COLO829 (cell line): Measurements from ENCODE around the gene QPRT.
"Not testable (repeated sequence)": the region's sequence is repeated elsewhere in the genome, so short reads cannot be mapped to it uniquely, and the experiment has no call there.

Source experiments
- DNase-seq: peaks from one replicate; pipeline ENCODE4 v3.0.0; 2012; ENCODE audit warnings: low spot score

Gene QPRT

DNA sequence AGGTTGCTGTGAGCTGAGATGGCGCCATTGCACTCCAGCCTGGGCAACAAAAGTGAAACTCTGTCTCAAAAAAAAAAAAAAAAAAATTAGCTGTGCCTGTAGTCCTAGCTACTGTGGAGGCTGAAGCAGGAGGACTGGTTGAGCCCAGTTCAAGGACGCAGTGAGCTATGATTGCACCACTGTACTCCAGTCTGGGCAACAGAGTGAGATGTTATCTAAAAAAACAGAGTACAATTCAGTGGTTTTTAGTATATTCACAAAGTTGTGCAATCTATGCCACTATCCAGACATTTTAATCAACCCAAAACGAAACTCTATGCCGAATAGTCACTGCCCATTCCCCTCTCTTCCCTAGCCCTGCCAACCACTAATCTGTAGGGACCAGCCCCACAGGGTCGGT lies 41.7 kb downstream of the QPRT start:
- no peak for DNase-seq

GRCh38 chr16:29721167-29721879 lies 42.3 kb downstream of the QPRT start:
- not testable (repeated sequence) for DNase-seq

DNA sequence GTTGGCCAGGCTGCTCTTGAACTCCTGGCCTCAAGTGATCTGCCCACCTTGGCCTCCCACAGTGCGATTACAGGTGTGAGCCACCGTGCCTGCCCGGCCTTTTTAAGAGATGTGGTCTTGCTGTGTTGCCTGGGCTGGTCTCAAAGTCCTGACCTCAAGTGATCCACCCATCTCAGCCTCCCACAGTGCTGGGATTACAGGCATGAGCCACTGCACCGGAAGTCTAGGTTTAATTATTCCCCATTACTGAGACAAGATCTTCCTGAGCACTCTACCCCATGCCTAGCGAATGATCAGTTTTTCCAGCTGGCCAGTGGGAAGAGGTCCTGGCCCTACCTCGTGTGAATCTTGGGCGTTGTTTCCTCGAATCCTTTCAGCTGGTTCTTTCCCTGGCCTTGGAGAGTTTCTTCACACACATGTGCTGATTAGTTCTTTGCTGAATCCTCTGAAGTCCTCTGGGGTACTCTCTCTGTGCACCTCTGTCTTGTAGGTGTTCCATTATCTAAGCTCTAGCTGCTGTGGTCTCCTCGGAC lies 47.9 kb downstream of the QPRT start:
- no peak for DNase-seq

GRCh38 chr16:29727452-29727851 lies 48.5 kb downstream of the QPRT start:
- DNase-seq, result no peak

DNA sequence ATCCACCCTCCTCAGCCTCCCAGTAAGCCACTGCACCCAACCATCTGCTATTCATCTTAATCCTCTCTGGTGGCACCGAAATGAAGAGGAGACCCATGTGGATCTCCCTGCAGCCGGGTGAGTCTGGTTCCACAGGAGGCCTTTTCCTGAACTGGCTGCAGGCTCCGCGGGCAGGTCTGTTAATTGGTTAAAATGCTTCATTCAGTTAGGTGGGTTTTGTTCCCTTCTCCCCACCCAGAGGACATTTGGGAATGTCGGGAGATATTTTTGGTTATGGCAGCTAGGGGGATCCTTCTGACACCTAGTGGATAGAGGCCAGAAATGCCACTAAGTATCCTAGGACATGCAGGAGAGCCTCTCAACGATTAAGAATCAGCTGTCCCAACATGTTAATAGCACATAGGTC lies 50.1 kb downstream of the QPRT start:
- peak; percentile 71 for DNase-seq

DNA sequence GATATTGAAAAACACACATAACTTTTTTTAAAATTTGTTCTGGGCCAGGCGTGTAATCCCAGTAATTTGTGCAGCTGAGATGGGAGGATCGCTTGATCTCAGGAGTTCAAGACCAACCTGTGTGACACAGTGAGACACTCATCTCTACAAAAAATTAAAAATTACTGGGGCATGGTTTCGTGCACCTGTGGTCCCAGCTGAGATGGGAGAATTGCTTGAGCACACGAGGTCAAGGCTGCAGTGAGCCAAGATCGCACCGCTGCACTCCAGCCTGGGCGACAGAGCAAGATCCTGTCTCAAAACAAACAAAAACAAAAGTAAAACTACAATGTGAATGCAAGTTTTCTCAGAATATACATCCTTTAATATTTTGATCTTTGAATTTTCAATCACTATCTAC lies 51.7 kb downstream of the QPRT start:
- no peak for DNase-seq

DNA sequence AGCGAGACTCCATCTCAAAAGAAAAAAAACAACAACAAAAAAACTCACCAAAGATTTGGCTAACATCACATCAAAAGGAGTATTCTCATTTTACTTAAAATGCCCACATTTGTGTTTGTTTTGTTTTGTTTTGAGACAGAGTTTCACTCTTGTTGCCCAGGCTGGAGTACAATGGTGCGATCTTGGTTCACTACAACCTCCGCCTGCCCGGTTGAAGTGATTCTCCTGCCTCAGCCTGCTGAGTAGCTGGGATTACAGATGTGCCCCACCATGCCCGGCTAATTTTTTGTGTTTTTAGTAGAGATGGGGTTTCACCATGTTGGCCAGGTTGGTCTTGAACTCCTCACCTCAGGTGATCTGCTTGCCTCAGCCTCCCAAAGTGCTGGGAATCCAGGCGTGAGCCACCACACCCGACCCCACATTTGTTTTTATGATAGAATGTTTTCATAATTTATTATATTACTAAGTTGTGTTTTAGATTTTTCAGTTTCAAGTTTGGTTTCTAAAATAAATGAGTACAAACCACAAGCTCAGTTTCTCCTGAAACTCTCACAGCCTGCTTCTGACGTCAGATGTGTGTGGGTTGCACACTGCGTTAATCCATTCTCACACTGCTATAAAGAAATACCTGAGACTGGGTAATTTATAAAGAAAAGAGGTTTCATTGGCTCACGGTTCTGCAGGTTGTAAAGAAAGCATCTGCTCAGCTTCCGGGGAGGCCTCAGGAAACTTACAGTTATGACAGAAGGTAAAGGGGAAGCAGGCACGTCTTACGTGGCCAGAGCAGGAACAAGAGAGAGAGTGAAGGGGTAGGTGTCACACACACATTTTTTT lies 53.0 kb downstream of the QPRT start:
- not testable (repeated sequence) for DNase-seq

DNA sequence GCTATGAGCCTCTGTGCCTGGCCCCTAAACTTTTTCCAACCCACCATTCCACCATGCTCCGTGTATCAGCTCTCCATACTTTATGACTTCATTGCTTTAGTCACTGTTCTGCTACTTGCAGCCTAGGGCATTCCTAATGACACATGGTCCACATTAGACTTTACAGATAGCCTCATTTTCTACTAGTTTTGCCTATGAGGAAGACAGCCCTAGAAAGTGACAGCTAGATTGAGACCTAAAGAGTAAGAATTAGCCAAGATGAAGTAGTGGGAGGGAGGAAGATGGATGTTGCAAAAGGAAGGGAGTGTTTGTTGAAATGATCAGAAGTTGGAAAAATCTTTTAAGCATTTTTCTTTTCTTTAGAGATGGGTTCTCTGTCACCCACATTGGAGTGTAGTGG lies 55.8 kb downstream of the QPRT start:
- DNase-seq, result no peak

GRCh38 chr16:29736112-29736511 lies 57.1 kb downstream of the QPRT start:
- no peak for DNase-seq

DNA sequence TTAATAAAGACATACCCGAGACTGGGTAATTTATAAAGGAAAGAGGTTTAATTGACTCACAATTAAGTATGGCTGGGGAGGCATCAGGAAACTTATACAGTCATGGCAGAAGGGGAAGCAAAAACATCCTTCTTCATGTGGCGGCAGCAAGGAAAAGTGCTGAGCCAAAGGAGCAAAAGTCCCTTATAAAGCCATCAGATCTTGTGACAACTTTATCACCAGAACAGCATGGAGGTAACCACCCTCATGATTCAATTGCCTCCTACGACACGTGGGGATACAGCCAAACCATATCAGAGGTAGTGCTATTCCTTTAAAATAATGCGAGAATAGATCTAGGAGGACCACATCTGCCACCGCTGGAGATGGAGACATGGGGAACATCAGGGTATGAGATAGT lies 57.8 kb downstream of the QPRT start:
- DNase-seq, result no peak

- DNase-seq, result no peak
Measured at GRCh38 chr16:29737713-29738112, 58.7 kb downstream of the QPRT start.

GRCh38 chr16:29738514-29738913 lies 59.5 kb downstream of the QPRT start:
- no peak for DNase-seq

DNA sequence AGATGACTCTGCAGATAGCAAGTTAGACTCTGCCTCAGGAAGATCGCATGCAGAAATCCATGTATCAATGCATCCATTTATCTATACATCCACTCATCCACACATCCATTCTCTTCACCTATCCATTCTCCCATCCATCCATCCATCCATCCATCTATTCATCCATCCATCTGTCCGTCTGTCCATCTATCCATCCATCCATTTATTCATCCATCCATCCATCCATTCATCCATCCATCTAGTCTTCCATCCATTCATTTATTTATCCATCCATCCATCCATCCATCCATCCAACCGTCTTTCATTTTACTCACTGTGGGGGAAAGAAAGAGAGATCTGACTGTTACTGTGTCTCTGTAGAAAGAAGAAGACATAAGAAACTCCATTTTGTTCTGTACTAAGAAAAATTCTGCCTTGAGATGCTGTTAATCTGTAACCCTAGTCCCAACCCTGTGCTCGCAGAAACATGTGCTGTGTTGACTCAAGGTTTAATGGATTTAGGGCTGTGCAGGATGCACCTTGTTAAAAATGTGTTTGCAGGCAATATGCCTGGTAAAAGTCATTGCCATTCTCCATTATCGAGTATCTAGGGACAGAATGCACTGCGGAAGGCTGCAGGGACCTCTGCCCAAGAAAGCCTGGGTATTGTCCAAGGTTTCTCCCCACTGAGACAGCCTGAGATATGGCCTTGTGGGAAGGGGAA lies 61.1 kb downstream of the QPRT start:
- not testable (repeated sequence) for DNase-seq

DNA sequence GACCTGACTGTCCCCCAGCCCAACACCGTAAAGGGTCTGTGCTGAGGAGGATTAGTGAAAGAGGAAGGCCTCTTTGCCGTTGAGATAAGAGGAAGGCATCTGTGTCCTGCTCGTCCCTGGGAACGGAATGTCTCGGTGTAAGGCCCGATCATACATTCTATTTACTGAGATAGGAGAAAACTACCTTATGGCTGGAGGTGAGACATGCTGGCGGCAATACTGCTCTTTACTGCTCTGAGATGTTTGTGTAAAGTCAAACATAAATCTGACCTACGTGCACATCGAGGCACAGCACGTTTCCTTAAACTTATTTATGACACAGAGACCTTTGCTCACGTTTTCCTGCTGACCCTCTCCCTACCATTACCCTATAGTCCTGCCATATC lies 61.6 kb downstream of the QPRT start:
- DNase-seq, result not testable (repeated sequence)

GRCh38 chr16:29742683-29743275 lies 63.8 kb downstream of the QPRT start:
- no peak for DNase-seq

GRCh38 chr16:29743475-29743826 lies 64.5 kb downstream of the QPRT start:
- DNase-seq, result no peak

DNA sequence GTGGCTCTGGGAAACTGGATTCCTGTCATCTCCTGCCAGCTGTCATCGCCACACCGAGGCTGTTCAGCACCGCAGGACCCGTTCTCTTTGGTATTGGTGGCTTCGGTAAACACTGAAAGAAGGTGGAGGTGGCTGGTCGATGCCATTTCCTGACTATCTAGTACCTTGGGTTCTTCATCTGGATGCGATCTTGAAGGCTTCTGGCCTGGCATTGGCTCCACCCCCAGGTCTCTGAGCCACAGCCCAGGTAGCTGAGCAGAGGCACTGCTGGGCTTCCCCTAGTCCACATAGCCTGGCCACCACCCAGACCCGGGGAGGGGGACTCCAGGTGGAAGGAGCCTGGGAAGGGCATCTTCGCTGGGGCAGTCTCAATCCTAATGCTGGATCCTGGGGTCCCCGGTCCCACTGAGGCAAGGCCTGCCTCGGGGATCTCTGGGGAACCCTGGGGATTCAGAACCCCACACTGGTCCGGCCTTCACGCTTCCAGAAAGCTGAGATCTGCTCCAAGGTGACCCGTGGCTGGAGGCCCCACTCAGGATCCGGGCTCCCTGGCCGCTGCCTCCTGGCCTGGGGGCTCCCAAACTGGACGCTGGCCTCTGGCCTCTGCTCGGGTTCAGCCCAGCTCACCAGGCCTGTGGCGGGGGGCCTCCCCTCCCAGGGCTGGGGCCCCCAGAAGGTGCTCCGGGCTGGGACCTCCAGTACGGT lies 65.0 kb downstream of the QPRT start:
- no peak for DNase-seq

- DNase-seq, result no peak
Measured at GRCh38 chr16:29744541-29745101, 65.6 kb downstream of the QPRT start.

DNA sequence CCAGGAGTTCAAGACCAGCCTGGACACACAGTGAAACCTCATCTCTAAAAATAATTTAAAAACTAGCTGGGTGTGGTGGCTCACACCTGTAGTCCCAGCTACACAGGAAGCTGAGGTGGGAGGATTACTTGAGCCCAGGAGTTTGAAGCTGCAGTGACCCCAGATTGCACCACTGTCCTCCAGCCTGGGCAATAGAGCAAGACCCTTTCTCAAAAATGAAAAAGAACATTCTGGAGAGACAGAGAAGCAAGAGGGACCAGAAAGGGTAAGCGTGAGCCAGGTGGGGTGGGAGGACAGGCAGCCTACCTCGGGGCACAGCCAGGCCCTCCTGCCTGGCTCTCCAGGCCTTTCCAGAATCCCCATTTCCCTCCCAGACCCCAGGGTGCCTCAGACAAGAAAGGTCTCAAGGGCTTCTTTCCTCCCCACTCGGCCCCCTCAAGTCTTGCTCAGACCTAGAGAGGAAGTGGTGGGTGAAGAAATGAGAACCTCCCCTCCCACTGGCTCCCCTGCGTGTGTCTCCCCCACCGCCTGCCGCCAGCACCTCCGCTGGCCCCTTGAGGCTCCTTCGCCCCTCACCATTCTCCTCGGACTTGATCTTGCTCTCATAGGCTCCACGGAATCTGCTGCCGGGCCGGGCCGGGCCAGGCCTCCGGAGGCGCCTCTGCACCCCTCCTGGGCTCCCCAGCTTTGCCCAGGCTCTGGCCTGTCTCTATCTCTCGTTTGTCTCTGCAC lies 66.3 kb downstream of the QPRT start:
- no peak for DNase-seq

DNA sequence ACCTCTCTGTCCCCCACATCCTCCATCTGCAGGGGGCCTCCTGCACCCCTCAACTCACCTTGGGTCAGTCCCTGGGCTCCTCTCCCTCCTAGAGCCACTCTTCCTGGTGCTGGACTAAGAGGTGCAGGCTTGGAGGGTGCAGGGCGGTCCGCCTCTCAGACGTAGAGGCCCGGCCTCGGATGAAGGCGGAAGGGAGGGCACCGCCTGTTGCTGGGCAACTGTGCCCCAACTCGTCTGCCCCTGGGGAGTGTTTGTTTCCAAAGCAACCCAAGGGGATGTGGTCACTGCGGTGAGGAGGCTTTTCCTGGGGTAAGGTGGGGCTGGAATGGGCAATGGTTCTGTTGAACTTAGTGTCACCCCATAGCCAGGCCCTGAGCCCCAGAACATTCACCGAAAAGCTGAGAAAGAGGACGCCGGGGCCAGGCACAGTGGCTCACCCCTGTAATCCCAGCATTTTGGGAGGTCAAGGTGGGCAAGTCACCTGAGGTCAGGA lies 66.9 kb downstream of the QPRT start, which contains the start of gene C16orf54:
Gene C16orf54 (minus strand): TSS at position 138 of the 493 bp plus-strand sequence. CDS start 1,039 bp downstream, outside the sequence.
- DNase-seq, result no peak
